ENCODE data around the gene NTSR1.

DNA sequence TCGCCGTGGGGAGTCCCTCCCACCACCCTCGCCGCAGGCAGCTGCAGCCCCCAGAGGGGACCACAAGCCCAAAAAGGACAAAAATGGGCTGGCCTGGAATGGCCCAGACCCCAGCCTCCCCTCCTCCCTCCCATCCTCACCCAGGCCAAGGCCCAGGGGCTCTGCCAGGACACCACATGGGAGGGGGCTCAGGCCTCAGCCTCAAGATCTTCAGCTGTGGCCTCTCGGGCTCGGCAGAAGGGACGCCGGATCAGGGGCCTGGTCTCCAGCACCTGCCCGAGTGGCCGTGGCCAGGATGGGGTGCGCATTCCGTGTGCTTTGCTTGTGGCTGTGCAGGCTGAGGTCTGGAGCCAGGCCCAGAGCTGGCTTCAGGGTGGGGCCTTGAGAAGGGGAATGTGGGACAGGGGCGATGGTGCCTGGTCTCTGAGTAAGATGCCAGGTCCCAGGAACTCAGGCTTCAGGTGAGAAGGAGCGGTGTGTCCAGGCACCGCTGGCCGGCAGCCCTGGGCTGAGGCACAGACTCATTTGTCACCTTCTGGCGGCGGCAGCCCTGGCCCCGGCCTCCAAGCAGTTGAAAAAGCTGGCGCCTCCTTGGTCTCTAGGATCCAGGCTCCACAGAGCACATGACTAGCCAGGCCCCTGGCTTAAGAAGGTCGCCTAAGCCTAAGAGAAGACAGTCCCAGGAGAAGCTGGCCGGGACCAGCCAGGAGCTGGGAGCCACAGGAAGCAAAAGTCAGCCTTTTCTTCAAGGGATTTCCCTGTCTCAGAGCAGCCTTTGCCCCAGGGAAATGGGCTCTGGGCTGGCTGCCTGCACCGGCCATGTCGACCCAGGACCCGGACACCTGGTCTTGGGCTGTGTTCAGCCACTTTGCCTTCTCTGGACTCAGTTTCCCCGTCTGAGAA lies 52.5 kb downstream of the NTSR1 start:
- TF ChIP-seq, protein P1, sequence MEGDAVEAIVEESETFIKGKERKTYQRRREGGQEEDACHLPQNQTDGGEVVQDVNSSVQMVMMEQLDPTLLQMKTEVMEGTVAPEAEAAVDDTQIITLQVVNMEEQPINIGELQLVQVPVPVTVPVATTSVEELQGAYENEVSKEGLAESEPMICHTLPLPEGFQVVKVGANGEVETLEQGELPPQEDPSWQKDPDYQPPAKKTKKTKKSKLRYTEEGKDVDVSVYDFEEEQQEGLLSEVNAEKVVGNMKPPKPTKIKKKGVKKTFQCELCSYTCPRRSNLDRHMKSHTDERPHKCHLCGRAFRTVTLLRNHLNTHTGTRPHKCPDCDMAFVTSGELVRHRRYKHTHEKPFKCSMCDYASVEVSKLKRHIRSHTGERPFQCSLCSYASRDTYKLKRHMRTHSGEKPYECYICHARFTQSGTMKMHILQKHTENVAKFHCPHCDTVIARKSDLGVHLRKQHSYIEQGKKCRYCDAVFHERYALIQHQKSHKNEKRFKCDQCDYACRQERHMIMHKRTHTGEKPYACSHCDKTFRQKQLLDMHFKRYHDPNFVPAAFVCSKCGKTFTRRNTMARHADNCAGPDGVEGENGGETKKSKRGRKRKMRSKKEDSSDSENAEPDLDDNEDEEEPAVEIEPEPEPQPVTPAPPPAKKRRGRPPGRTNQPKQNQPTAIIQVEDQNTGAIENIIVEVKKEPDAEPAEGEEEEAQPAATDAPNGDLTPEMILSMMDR (conservative IDR thresholded peaks at IDR 0.05), result no peak
- TF ChIP-seq ZFX (IDR thresholded peaks at IDR 0.05), result no peak

Data from C4-2B (cell line).